Suprapubic skin (tissue), 3 donors: ENCODE measurements around the gene TBL1X.

Experiments used
- CTCF ChIP-seq, 2 donors: fragments of 200-600 bp in 1 of 2; fragments of 450-650 bp in 1 of 2; sonication (generic) in 1 of 2; IDR thresholded peaks; one replicate each; pipeline ENCODE4 v1.5.1; 2016 to 2019; ENCODE audit warnings: antibody characterized with exemption in 2 of 2, mild to moderate bottlenecking in 1 of 2, moderate library complexity in 1 of 2
- EP300 ChIP-seq: sonication (generic); formaldehyde crosslinking; IDR thresholded peaks from one replicate; pipeline ENCODE4 v1.6.1; 2017; ENCODE audit warnings: antibody characterized with exemption
- POLR2A ChIP-seq, 2 donors: fragments of 450-650 bp; IDR thresholded peaks; one replicate each; pipeline ENCODE4 v1.6.1; 2017; ENCODE audit warnings: antibody characterized with exemption in 2 of 2, mild to moderate bottlenecking in 2 of 2, moderate library complexity in 2 of 2

DNA sequence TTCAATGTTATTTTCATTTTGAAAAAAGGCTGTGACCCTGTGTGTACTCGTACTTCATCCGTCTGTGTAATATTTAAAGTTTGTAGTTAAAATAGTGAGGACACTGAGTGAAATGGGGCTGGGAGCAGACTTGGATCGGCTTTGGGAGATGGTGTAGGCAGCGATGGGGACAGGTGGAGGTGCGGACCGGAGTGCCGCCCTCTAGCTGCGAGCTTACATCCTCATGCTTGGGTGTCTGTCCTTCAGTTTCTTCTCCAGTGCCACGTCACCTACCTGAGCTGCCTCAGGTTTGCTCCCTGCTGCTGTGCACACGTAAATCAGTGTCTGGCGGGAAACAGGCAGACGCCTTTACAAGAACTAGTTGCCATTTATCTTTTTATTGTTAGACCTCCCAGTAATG lies 154.7 kb downstream of the TBL1X start:
- no peak for TF ChIP-seq EP300
- TF ChIP-seq CTCF (IDR thresholded peaks at IDR 0.05): no peak
- TF ChIP-seq POLR2A (IDR thresholded peaks at IDR 0.05): no peak
